GM23338 (cell line): Measurements from ENCODE around the gene LRP1B. TPM values are rescaled to one million over a fixed set of nuclear protein-coding genes. Genes with fewer than 3 reads are reported as not detected.

Experiments used
- ATAC-seq: fragments of 200-7000 bp; cut with Tn5 transposase; 3 replicates; pipeline ENCODE4 v1.9.1; 2020
- DNase-seq: peaks from one replicate; pipeline ENCODE4 v3.0.0-alpha.2; 2015; ENCODE audit warnings: low spot score
- H2AFZ ChIP-seq: fragments of 200-600 bp; sonication (generic); 2 replicates; pipeline ENCODE4 v1.8.0; 2016; ENCODE audit warnings: antibody characterized with exemption, mild to moderate bottlenecking, moderate library complexity
- H3F3A ChIP-seq: fragments of 200-600 bp; sonication (generic); replicated peaks from 2 replicates; pipeline ENCODE4 v1.8.0; 2017; ENCODE audit warnings: antibody characterized with exemption, mixed run types, low read depth
- H3K27ac ChIP-seq: fragments of 200-600 bp; sonication (generic); 2 replicates; pipeline ENCODE4 v1.6.1; 2016; ENCODE audit warnings: low read depth
- H3K27me3 ChIP-seq: fragments of 200-600 bp; sonication (generic); 2 replicates; pipeline ENCODE4 v1.8.0; 2016; ENCODE audit warnings: mild to moderate bottlenecking, mixed run types, moderate library complexity; ENCODE audit not compliant: insufficient read depth
- H3K36me3 ChIP-seq: fragments of 200-600 bp; sonication (generic); 2 replicates; pipeline ENCODE4 v1.8.0; 2016; ENCODE audit warnings: mild to moderate bottlenecking; ENCODE audit not compliant: insufficient read depth
- H3K4me1 ChIP-seq: fragments of 200-600 bp; sonication (generic); 2 replicates; pipeline ENCODE4 v1.8.0; 2016; ENCODE audit warnings: mild to moderate bottlenecking, moderate library complexity; ENCODE audit not compliant: insufficient read depth
- H3K4me2 ChIP-seq: fragments of 200-600 bp; sonication (generic); 2 replicates; pipeline ENCODE4 v1.7.1; 2017; ENCODE audit warnings: mixed run types
- H3K4me3 ChIP-seq: fragments of 200-600 bp; sonication (generic); 2 replicates; pipeline ENCODE4 v1.6.1; 2016; ENCODE audit warnings: mixed run types
- H3K79me2 ChIP-seq: fragments of 200-600 bp; sonication (generic); replicated peaks from 2 replicates; pipeline ENCODE4 v1.8.0; 2017; ENCODE audit warnings: mild to moderate bottlenecking; ENCODE audit not compliant: insufficient read depth
- H3K9me2 ChIP-seq: fragments of 200-600 bp; sonication (generic); 2 replicates; pipeline ENCODE4 v1.8.0; 2017; ENCODE audit not compliant: insufficient read depth
- H4K20me1 ChIP-seq: fragments of 200-600 bp; sonication (generic); replicated peaks from 2 replicates; pipeline ENCODE4 v1.8.0; 2017; ENCODE audit warnings: mild to moderate bottlenecking; ENCODE audit not compliant: insufficient read depth
- H3K27ac Mint-ChIP-seq: 2 replicates; pipeline ENCODE4 v1.8.0; 2020; ENCODE audit warnings: inconsistent platforms, mild to moderate bottlenecking, moderate library complexity, mixed read lengths
- H3K27me3 Mint-ChIP-seq: 3 replicates; pipeline ENCODE4 v1.8.0; 2022; ENCODE audit warnings: low read depth, mild to moderate bottlenecking, moderate library complexity, mixed read lengths, inconsistent platforms; ENCODE audit not compliant: insufficient read depth, poor library complexity
- H3K36me3 Mint-ChIP-seq: 3 replicates; pipeline ENCODE4 v1.8.0; 2021; ENCODE audit warnings: low read depth, mild to moderate bottlenecking, inconsistent platforms, moderate library complexity, mixed read lengths
- H3K4me1 Mint-ChIP-seq: 3 replicates; pipeline ENCODE4 v1.8.0; 2020; ENCODE audit warnings: mild to moderate bottlenecking, inconsistent platforms, mixed read lengths
- H3K4me3 Mint-ChIP-seq: 3 replicates; pipeline ENCODE4 v1.8.0; 2021; ENCODE audit warnings: moderate library complexity, mild to moderate bottlenecking, inconsistent platforms, mixed read lengths
- H3K9me3 Mint-ChIP-seq: 3 replicates; pipeline ENCODE4 v1.8.0; 2020; ENCODE audit warnings: moderate library complexity, mild to moderate bottlenecking, inconsistent platforms, mixed read lengths
- ETS1 ChIP-seq: IDR thresholded peaks from 2 replicates; pipeline ENCODE4 v1.6.1; 2016; ENCODE audit warnings: antibody characterized with exemption
- EZH2phosphoT487 ChIP-seq: fragments of 200-600 bp; sonication (generic); IDR thresholded peaks from one replicate; pipeline ENCODE4 v1.8.1; 2018; ENCODE audit warnings: antibody characterized with exemption; ENCODE audit not compliant: unreplicated experiment
- JUNB ChIP-seq: IDR thresholded peaks from one replicate; pipeline ENCODE4 v1.6.1; 2016; ENCODE audit warnings: antibody characterized with exemption; ENCODE audit not compliant: unreplicated experiment
- NANOG ChIP-seq: IDR thresholded peaks from 2 replicates; pipeline ENCODE4 v1.6.1; 2016; ENCODE audit warnings: antibody characterized with exemption, borderline replicate concordance
- POLR2AphosphoS5 ChIP-seq: IDR thresholded peaks from 2 replicates; pipeline ENCODE4 v1.6.1; 2016; ENCODE audit warnings: antibody characterized with exemption, low read depth
- ZNF462 ChIP-seq: fragments of 250-450 bp; sonication (Bioruptor Pico); IDR thresholded peaks from 2 replicates; pipeline ENCODE4 v1.5.0; 2020; ENCODE audit warnings: mild to moderate bottlenecking, moderate library complexity
- polyA plus RNA-seq: library from polyadenylated mRNA; unstranded; fragments of >200 nt; fragmentation: Nextera tagmentation; extraction: Ambion mirVana; gene quantifications from 2 replicates; pipeline ENCODE4 v1.2.1, GENCODE V29; 2016
- total RNA-seq: library from RNA; depleted of rRNA; stranded (reverse); fragments of >200 nt; shearing (Covaris generic); gene quantifications from 2 replicates; pipeline ENCODE4 v1.2.3, GENCODE V29; 2014
- TF ChIP-seq, protein P1 (sequence below), 2 experiments: fragments of 200-600 bp in 1 of 2; sonication (generic) in 1 of 2; conservative IDR thresholded peaks; 2 replicates each; pipeline versions ENCODE4 v1.5.1 to v1.6.1; 2016 to 2017; ENCODE audit warnings: antibody characterized with exemption in 2 of 2, low read depth in 2 of 2, mild to moderate bottlenecking in 2 of 2, moderate library complexity in 1 of 2

LRP1B gene
- total and polyA plus RNA-seq, 2 experiments from 2014 or later: 0.15 to 0.97 TPM

DNA sequence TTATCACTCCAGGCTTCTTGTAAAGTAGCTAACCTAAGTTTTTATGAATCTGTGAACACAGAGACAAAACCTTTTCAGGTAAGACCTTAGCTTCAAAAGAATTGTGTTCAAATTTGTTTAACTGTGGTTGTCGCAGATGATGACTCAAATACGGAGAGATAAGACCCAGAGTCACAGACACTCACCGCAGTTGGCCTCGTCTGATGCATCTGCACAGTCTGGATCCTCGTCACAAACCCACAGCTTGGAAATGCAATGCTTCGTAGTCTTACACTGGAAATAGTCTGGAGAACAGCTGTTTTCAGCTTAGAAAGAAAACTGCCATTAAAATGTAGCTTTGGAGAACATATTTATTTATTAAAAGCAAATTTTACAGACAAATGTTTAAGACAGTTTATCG is 1688.5 kb downstream of the LRP1B start (continued):
- no peak for TF ChIP-seq ZNF462
- TF ChIP-seq JUNB: no peak
- no peak for TF ChIP-seq EZH2phosphoT487
- TF ChIP-seq POLR2AphosphoS5: no peak
- TF ChIP-seq NANOG: no peak

- Histone ChIP-seq H4K20me1 (no peaks in the 10 kb centered on the region), H3K27me3 (no peaks in the 10 kb centered on the region), H3K79me2 (no peaks in the 10 kb centered on the region), H3K4me2 (no peak overlapping the region), H3K9me2 (no peaks in the 10 kb centered on the region), H3K27ac (no peak overlapping the region), H3K4me1 (0 out of 2 replicates have a peak, but pooled peaks cover 5% of the 10 kb centered on the region), H3K36me3 (no peaks in the 10 kb centered on the region), H3K4me3 (no peak overlapping the region), H3F3A (no peaks in the 10 kb centered on the region), H2AFZ (no peak overlapping the region)
- no peak for ATAC-seq
- Mint-ChIP-seq H3K4me3 (no peak overlapping the region), H3K4me1 (peaks cover 7% of the 10 kb centered on the region; the same call in 2 of the 3 replicates), H3K9me3 (no peaks in the 10 kb centered on the region), H3K27me3 (no peaks in the 10 kb centered on the region), H3K36me3 (no peaks in the 10 kb centered on the region), H3K27ac (no peak overlapping the region)
- DNase-seq: no peak
- no peak for TF ChIP-seq NANOG
- no peak for TF ChIP-seq POLR2AphosphoS5
- no peak for TF ChIP-seq ZNF462
- TF ChIP-seq, protein P1, sequence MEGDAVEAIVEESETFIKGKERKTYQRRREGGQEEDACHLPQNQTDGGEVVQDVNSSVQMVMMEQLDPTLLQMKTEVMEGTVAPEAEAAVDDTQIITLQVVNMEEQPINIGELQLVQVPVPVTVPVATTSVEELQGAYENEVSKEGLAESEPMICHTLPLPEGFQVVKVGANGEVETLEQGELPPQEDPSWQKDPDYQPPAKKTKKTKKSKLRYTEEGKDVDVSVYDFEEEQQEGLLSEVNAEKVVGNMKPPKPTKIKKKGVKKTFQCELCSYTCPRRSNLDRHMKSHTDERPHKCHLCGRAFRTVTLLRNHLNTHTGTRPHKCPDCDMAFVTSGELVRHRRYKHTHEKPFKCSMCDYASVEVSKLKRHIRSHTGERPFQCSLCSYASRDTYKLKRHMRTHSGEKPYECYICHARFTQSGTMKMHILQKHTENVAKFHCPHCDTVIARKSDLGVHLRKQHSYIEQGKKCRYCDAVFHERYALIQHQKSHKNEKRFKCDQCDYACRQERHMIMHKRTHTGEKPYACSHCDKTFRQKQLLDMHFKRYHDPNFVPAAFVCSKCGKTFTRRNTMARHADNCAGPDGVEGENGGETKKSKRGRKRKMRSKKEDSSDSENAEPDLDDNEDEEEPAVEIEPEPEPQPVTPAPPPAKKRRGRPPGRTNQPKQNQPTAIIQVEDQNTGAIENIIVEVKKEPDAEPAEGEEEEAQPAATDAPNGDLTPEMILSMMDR (conservative IDR thresholded peaks at IDR 0.05; ENCODE audit: low read depth in 2 of 2): no peak
- TF ChIP-seq ETS1: no peak
Measured at GRCh38 chr2:140440815-140441214, 1690.0 kb downstream of the LRP1B start.
